GM12874 (cell line): ENCODE results near the gene LDAH.

Experiments
- TF ChIP-seq, protein P1 (sequence below): IDR thresholded peaks from 2 replicates; pipeline ENCODE4 v1.5.1; 2011; ENCODE audit warnings: low read depth, mild to moderate bottlenecking, control low read depth, low read length, moderate library complexity; ENCODE audit not compliant: insufficient read depth

The LDAH gene

DNA sequence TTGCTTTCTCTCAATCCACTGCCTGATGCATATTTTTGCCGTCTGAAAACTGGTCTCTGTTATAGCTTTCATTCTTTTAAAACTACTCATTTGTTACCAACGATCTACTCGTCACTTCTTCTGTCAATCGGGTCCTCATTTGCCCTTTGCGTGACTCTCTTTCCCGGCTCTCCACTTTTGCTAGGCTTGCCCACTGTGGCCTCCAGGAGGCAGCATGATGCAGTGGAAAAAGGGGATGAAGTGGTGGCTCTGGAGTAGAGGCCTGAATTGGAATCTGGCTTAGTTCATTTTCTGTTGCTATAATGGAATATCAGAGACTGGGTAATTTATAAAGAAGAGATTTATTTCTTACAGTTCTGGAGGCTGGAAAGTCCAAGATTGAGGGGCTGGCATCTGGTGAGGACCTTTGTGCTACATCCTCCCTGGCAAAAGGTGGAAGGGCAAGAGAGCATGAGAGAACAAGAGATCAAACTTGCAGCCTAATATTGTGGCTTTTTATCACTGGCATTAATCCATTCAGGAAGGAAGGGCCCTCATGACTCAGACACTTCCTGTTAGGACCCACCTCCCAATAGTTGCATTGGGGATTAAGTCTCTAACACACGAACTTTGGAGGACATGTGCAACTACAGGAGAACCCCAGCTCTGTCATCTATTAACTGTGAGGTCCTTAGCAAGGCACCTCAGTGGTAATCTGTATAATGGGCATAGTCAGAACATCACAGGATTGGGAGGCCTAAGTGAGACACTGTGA, 140.6 kb downstream of the LDAH start:
- TF ChIP-seq, protein P1, sequence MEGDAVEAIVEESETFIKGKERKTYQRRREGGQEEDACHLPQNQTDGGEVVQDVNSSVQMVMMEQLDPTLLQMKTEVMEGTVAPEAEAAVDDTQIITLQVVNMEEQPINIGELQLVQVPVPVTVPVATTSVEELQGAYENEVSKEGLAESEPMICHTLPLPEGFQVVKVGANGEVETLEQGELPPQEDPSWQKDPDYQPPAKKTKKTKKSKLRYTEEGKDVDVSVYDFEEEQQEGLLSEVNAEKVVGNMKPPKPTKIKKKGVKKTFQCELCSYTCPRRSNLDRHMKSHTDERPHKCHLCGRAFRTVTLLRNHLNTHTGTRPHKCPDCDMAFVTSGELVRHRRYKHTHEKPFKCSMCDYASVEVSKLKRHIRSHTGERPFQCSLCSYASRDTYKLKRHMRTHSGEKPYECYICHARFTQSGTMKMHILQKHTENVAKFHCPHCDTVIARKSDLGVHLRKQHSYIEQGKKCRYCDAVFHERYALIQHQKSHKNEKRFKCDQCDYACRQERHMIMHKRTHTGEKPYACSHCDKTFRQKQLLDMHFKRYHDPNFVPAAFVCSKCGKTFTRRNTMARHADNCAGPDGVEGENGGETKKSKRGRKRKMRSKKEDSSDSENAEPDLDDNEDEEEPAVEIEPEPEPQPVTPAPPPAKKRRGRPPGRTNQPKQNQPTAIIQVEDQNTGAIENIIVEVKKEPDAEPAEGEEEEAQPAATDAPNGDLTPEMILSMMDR, result peak; percentile 28; the same call in 1 of the 2 replicates

DNA sequence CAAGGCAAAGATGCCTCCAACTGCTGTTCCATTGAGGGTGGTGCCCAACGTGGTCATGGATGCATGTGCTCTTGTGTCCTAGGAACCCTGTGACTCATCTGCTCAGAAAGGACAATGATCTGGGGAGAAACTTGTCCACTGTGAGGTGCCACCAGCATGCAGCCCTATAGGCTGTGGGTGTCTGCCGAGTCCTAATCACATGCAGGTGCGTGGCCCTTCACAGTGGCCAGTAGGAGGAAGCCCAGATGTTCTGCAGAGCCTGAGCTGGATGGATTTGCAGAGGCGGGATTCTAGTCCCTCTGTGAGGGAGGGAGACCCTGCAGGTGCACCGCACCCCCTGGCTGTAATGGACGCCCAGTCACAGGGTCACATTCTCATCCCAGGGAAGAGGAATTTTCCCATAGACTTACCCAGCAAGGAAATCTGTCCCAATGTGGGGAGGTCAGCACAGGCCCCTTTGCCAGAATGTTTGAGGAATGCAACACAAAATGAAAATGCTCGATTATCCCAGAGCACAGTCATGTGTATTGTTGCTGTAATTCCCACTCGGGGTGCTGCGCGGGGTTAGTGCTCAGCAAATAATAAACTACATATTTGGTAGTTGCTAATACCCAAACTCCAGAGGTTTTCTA, 142.0 kb downstream of the LDAH start:
- TF ChIP-seq, protein P1, result no peak

DNA sequence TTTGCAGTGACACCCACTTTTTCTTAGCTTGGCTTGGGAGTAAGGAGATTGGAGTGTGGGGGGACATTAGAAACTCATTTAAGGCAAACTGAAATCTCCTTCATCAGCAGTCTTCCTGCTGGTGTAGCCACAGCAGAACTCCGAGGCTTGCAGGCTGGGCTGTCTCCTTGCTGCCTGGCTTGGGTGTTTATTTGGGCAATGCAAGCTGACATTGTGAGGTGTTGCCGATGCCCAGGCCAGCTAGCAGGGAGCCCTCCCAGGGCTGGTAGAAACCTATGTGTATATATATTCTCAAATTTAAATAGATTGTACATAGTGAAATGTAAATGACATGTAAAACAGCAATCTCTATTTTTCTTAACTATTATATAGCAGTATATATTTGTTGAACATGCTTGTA, 144.1 kb downstream of the LDAH start:
- TF ChIP-seq, protein P1, result no peak

DNA sequence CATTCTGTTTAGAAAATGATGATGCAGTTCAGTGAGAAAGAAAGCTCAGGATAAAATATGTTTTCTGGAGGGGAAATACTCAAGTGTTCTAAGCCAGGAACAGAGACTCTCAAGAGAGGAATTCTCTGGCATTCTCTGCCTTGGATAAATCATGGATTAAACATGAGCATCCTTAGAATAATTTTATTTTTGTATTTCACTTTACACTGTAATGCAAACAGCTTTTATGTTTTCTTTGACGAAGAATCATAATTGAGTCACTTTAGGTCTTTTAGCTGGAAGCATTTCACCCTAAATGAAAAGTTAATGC, 144.9 kb downstream of the LDAH start:
- TF ChIP-seq, protein P1, result no peak

DNA sequence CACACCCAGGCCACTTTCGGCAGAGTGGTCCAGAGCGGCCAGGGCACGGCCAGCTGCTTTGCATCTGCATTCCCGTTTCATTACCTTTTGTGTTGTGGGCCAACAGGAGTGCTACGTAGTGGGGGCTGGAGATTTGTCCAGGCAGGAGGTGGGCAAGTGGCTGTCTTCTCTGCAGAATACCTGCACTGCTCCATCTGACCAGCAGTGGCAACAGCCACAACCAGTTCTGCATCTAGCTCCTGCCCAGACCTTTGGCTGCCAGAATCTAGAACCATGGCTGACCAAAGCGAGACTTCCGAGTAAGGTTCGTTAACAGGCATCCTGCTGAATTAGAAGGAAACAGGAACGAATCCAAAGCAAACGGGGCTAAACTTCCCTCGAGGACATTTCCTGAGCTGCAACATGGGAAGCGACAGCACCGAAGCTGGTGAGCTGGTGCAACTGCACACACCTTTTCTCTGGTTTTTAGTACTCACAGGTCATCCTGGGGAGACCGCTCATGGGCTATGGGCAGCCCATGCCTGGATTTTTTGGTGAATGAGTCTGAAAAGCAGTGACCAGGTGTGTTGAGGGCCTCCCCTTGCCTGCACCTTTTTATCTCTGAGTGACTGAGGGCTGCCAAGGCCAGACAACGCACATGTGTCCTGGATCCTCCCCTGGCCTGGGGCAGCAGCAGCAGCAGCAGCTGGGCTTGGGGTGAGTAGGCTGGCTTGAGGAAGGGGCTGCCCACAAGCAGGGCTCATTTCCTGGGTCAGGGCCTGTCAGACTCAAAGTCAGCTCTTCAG, 145.4 kb downstream of the LDAH start:
- TF ChIP-seq, protein P1, result peak; percentile 45; the same call in 1 of the 2 replicates

DNA sequence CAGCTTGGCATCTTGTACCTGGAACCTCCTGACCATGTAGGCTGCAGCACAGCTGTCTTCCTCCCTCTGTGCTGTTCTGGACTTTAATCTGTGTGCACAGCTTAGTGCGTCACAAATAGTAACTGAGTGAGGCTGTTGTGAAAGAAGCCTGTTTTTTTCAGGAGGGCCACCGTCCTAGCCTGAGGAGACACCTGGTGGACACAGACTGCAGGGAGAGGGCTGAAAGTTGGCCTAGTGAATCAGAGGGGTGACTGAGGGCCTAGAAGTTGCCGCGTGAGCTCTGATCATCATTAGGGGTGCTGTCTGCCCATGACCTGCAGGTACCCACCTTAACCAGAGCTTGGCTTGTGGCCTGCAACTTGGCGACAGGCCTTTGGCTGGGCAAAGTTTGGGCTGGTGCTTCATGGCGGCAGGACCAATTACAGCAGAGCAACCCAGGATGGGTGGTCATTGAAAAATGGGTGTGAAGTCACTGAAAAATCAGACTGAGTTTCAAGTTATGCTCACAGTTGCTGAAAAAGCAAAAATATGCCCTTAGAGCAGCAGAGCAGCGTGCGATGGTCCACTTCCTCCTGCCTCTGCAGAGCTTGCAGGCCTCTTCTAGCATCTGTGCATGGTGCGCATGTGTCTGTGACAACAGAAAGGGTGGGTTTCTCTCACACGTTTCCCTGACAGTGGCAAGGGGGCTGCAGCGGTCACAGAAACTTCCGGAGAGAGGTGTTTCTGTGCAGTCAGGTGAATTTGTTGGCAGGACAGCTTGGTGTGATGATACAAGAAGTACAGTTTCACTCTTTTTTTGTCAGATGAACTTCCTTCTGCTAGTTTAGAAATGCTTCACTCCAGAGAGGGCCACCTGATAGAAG, 146.3 kb downstream of the LDAH start:
- TF ChIP-seq, protein P1, result no peak
